Testis (tissue), 2 donors: ENCODE data around the gene PCDHA2.

Experiments used
- CTCF ChIP-seq, 3 experiments: fragments of 450-650 bp in 2 of 3; fragments of 200-600 bp in 1 of 3; sonication (generic) in 1 of 3; IDR thresholded peaks; one replicate each; pipeline ENCODE4 v1.5.1; 2016 to 2019; ENCODE audit warnings: antibody characterized with exemption in 3 of 3, mild to moderate bottlenecking in 2 of 3, moderate library complexity in 1 of 3
- POLR2A ChIP-seq: fragments of 450-650 bp; IDR thresholded peaks from one replicate; pipeline ENCODE4 v1.6.1; 2017; ENCODE audit warnings: antibody characterized with exemption, mild to moderate bottlenecking, moderate library complexity

- TF ChIP-seq CTCF (IDR thresholded peaks at IDR 0.05) (no peak), POLR2A (no peak)
Observed at GRCh38 chr5:140794595-140795258, at the start of gene PCDHA2.
